HFFc6 (cell line): Measurements from ENCODE around the gene CLIC5. TPM values are rescaled to one million over a fixed set of nuclear protein-coding genes. Genes with fewer than 3 reads are reported as not detected.

ENCODE experiments used
- DNase-seq: peaks from one replicate; pipeline ENCODE4 v3.0.0-alpha.2; 2018
- H3K27ac Mint-ChIP-seq: 2 replicates; pipeline ENCODE4 v1.8.0; 2020; ENCODE audit warnings: mild to moderate bottlenecking, mixed read lengths
- H3K27me3 Mint-ChIP-seq: 2 replicates; pipeline ENCODE4 v1.8.0; 2021; ENCODE audit warnings: mild to moderate bottlenecking, moderate library complexity, mixed read lengths; ENCODE audit not compliant: insufficient read depth
- H3K36me3 Mint-ChIP-seq: 2 replicates; pipeline ENCODE4 v1.8.0; 2021; ENCODE audit warnings: low read depth, mixed read lengths
- H3K4me1 Mint-ChIP-seq: 2 replicates; pipeline ENCODE4 v1.8.0; 2020; ENCODE audit warnings: low read depth, mixed read lengths
- H3K4me3 Mint-ChIP-seq: 2 replicates; pipeline ENCODE4 v1.8.0; 2020; ENCODE audit warnings: mild to moderate bottlenecking, moderate library complexity, mixed read lengths
- H3K9me3 Mint-ChIP-seq: 2 replicates; pipeline ENCODE4 v1.8.0; 2020; ENCODE audit warnings: mild to moderate bottlenecking, mixed read lengths
- CTCF ChIP-seq: fragments of 200-600 bp; sonication (generic); IDR thresholded peaks from 2 replicates; pipeline ENCODE4 v1.5.0; 2021; ENCODE audit warnings: antibody characterized with exemption, mild to moderate bottlenecking
- total RNA-seq, 6 experiments: library from RNA; stranded (reverse); fragmentation: NEBNext Ultra II Directional; extraction: Animal tissue kit (Norgen Biotek cat#: 25700); gene quantifications; 2 replicates in 1 of 6; 3 replicates in 5 of 6; pipeline ENCODE4 v1.2.3, GENCODE V29; 2021

Gene CLIC5
- total RNA-seq, 6 experiments from 2014 or later: not detected

GRCh38 chr6:45946352-45946751, 69.3 kb downstream of the CLIC5 start:
- no peak overlapping the region for H3K4me3 Mint-ChIP-seq
- H3K27ac Mint-ChIP-seq: no peak overlapping the region
- H3K27me3 Mint-ChIP-seq: peaks cover 3% of the 10 kb centered on the region

GRCh38 chr6:45942953-45943352, 72.7 kb downstream of the CLIC5 start:
- no peak overlapping the region for H3K27ac Mint-ChIP-seq
- H3K27me3 Mint-ChIP-seq: peaks cover 8% of the 10 kb centered on the region
- H3K4me1 Mint-ChIP-seq: peaks cover 11% of the 10 kb centered on the region; the same call in 1 of the 2 replicates
- no peaks in the 10 kb centered on the region for H3K36me3 Mint-ChIP-seq
- no peak overlapping the region for H3K4me3 Mint-ChIP-seq
- no peak for TF ChIP-seq CTCF
- no peaks in the 10 kb centered on the region for H3K9me3 Mint-ChIP-seq
- DNase-seq: no peak

More at GRCh38 chr6:45946352-45946751, 69.3 kb downstream of the CLIC5 start:
- Mint-ChIP-seq H3K36me3 (no peaks in the 10 kb centered on the region), H3K4me1 (peaks cover 20% of the 10 kb centered on the region), H3K9me3 (no peaks in the 10 kb centered on the region)
- peak; percentile 73 for TF ChIP-seq CTCF
- DNase-seq: peak; percentile 71

- Mint-ChIP-seq H3K4me1 (no peaks in the 10 kb centered on the region), H3K27ac (no peak overlapping the region), H3K9me3 (no peaks in the 10 kb centered on the region), H3K27me3 (peaks cover 36% of the 10 kb centered on the region), H3K36me3 (no peaks in the 10 kb centered on the region), H3K4me3 (no peak overlapping the region)
- no peak for TF ChIP-seq CTCF
- no peak for DNase-seq
These were observed 81.8 kb downstream of the CLIC5 start for GRCh38 chr6:45933855-45934254.

- DNase-seq: no peak
- Mint-ChIP-seq H3K4me3 (no peak overlapping the region), H3K4me1 (no peaks in the 10 kb centered on the region), H3K9me3 (no peaks in the 10 kb centered on the region), H3K27ac (no peak overlapping the region), H3K27me3 (peaks cover 26% of the 10 kb centered on the region), H3K36me3 (no peaks in the 10 kb centered on the region)
- no peak for TF ChIP-seq CTCF
These were observed 84.4 kb downstream of the CLIC5 start for GRCh38 chr6:45931232-45931631.

- H3K36me3 Mint-ChIP-seq: no peaks in the 10 kb centered on the region
- peak; percentile 45 for DNase-seq
- no peak overlapping the region for H3K4me3 Mint-ChIP-seq
- peak; percentile 97 for TF ChIP-seq CTCF
- no peak overlapping the region for H3K27ac Mint-ChIP-seq
- no peaks in the 10 kb centered on the region for H3K4me1 Mint-ChIP-seq
- peaks cover 26% of the 10 kb centered on the region for H3K27me3 Mint-ChIP-seq
- no peaks in the 10 kb centered on the region for H3K9me3 Mint-ChIP-seq
These were observed 85.1 kb downstream of the CLIC5 start for GRCh38 chr6:45930420-45931040.
